Lung (tissue), 12 donors: ENCODE measurements around the gene C1QTNF6. TPM values are rescaled to one million over a fixed set of nuclear protein-coding genes. Genes with fewer than 3 reads are reported as not detected.

Experiments
- ATAC-seq: fragments of 200-7000 bp; cut with Tn5 transposase; one replicate; pipeline ENCODE4 v1.9.1; 2020; ENCODE audit warnings: moderate number of reproducible peaks; ENCODE audit not compliant: insufficient read depth, low FRiP score
- DNase-seq, 3 donors: peaks; one replicate each; pipeline ENCODE4 v3.0.0-alpha.2; 2013 to 2017
- H3K27ac ChIP-seq, 2 donors: one replicate each; pipeline ENCODE4 v1.5.1; 2013; ENCODE audit warnings: mild to moderate bottlenecking in 2 of 2, moderate library complexity in 2 of 2, control low read depth in 1 of 2, inconsistent platforms in 1 of 2, low read depth in 1 of 2, low read length in 1 of 2
- H3K27me3 ChIP-seq, 3 donors: one replicate each; pipeline ENCODE4 v1.5.1; 2013; ENCODE audit warnings: low read length in 2 of 3; ENCODE audit not compliant: control insufficient read depth in 3 of 3, insufficient read depth in 3 of 3
- H3K36me3 ChIP-seq, 4 donors: one replicate each; pipeline ENCODE4 v1.5.1; 2013; ENCODE audit warnings: low read length in 4 of 4, mild to moderate bottlenecking in 1 of 4, moderate library complexity in 1 of 4; ENCODE audit not compliant: control insufficient read depth in 4 of 4, insufficient read depth in 4 of 4
- H3K4me1 ChIP-seq, 5 donors: one replicate each; pipeline ENCODE4 v1.5.1; 2013; ENCODE audit warnings: low read length in 5 of 5, mild to moderate bottlenecking in 2 of 5, moderate library complexity in 1 of 5; ENCODE audit not compliant: control insufficient read depth in 5 of 5, insufficient read depth in 5 of 5
- H3K4me3 ChIP-seq: one replicate; pipeline ENCODE4 v1.5.1; 2013; ENCODE audit warnings: mild to moderate bottlenecking, control low read depth, moderate library complexity
- H3K9ac ChIP-seq, 2 donors: one replicate each; pipeline ENCODE4 v1.5.1; 2013; ENCODE audit warnings: low read length in 2 of 2, control low read depth in 1 of 2; ENCODE audit not compliant: insufficient read depth in 1 of 2
- H3K9me3 ChIP-seq, 4 donors: one replicate each; pipeline ENCODE4 v1.5.1; 2013; ENCODE audit warnings: low read length in 3 of 4, mild to moderate bottlenecking in 1 of 4, moderate library complexity in 1 of 4; ENCODE audit not compliant: control insufficient read depth in 4 of 4, insufficient read depth in 3 of 4
- CTCF ChIP-seq: IDR thresholded peaks from 2 replicates; pipeline ENCODE4 v1.5.1; 2012; ENCODE audit warnings: mild to moderate bottlenecking; ENCODE audit errors: control extremely low read depth, extremely low read depth
- WGBS, 2 donors: extraction: QIAGEN DNeasy Blood & Tissue Kit; methylation state at CpG; one replicate each; pipeline ENCODE4 v1.1.7; 2013; 5-methylcytosine and 5-hydroxymethylcytosine counted together
- polyA plus RNA-seq, 2 donors: library from polyadenylated mRNA; stranded (reverse); fragments of 200-250 nt; gene quantifications; one replicate each; pipeline ENCODE4 v1.2.1, GENCODE V29; 2013
- total RNA-seq, 2 donors: library from RNA; depleted of rRNA in 1 of 2; stranded (reverse); fragments of >200 nt in 1 of 2; gene quantifications; one replicate each; pipeline ENCODE4 v1.2.1, GENCODE V29; 2014 to 2021
- donor health status: control.
- donor health status: control.
- donor health status: Bipolar disorder and iron deficiency.
- donor health status: healthy.
- donor health status: DM: yes; HTN: yes; CAD: no.

Gene C1QTNF6
- total and polyA plus RNA-seq, 4 donors: 3.8 to 14.0 (median 4.3) TPM

- DNase-seq (no peak), ATAC-seq (no peak)
- peaks cover 0 to 1% (median 0%) of the 10 kb centered on the region in 3 donors for H3K27me3 ChIP-seq
- H3K9ac ChIP-seq: no peak overlapping the region
- peaks cover 0 to 5% (median 0%) of the 10 kb centered on the region in 5 donors for H3K4me1 ChIP-seq
- H3K4me3 ChIP-seq: no peak overlapping the region
- TF ChIP-seq CTCF: no peak
- 89 to 90% methylated on average over 68 to 71 of the region's 71 CpGs for WGBS, 2 donors
- H3K36me3 ChIP-seq: no peaks in the 10 kb centered on the region
- H3K27ac ChIP-seq: no peak overlapping the region
- H3K9me3 ChIP-seq: no peaks in the 10 kb centered on the region
These were observed 19.1 kb upstream of the C1QTNF6 start for GRCh38 chr22:37206841-37207821.

GRCh38 chr22:37206118-37206840 is 18.2 kb upstream of the C1QTNF6 start:
- no peak for ATAC-seq
- DNase-seq: no peak
- Histone ChIP-seq H3K9me3 (no peaks in the 10 kb centered on the region), H3K27ac (no peak overlapping the region), H3K4me3 (no peak overlapping the region), H3K9ac (no peak overlapping the region), H3K27me3 (no peaks in the 10 kb centered on the region), H3K4me1 (no peaks in the 10 kb centered on the region), H3K36me3 (no peaks in the 10 kb centered on the region)
- no peak for TF ChIP-seq CTCF
- WGBS, 2 donors: 88 to 89% methylated on average over 15 to 16 of the region's 16 CpGs

GRCh38 chr22:37205046-37205445 is 17.0 kb upstream of the C1QTNF6 start:
- H3K4me3 ChIP-seq: no peak overlapping the region
- ATAC-seq (no peak), DNase-seq (no peak)
- no peak overlapping the region for H3K9ac ChIP-seq
- no peaks in the 10 kb centered on the region for H3K9me3 ChIP-seq
- H3K4me1 ChIP-seq: no peaks in the 10 kb centered on the region
- H3K27ac ChIP-seq: no peak overlapping the region
- no peak for TF ChIP-seq CTCF
- H3K36me3 ChIP-seq: no peaks in the 10 kb centered on the region
- 81 to 86% methylated on average over 5 of the region's 5 CpGs for WGBS, 2 donors
- H3K27me3 ChIP-seq: no peaks in the 10 kb centered on the region
